ENCODE results near the gene TNS1. TPM values are rescaled to one million over a fixed set of nuclear protein-coding genes. Genes with fewer than 3 reads are reported as not detected.

The TNS1 gene
- total and polyA plus RNA-seq, 10 of the 15 experiments (the other 5 are each of a cell fraction or from before 2014, with no cell fraction given), result 0.05 to 0.44 TPM; not detected in 8

GRCh38 chr2:217923007-217923686, 79.6 kb downstream of the TNS1 start:
- ChIA-PET POLR2A (no interaction called here), SMC1A (ENCODE audit: uncharacterized antibody, unreplicated experiment) (no interaction called here), RAD21 (ENCODE audit: unreplicated experiment) (no interaction called here), CTCF (no interaction called here)
- Histone ChIP-seq H2AFZ (ENCODE audit: control insufficient read depth, low read depth, low read length) (no peak overlapping the region), H3K9ac (ENCODE audit: control insufficient read depth, insufficient read depth, low read length) (no peak overlapping the region), H3K27ac (ENCODE audit: control insufficient read depth, insufficient read depth) (no peak overlapping the region), H3K4me1 (ENCODE audit: control insufficient read depth, insufficient read depth, low read length) (no peaks in the 10 kb centered on the region), H3K4me2 (ENCODE audit: control insufficient read depth, insufficient read depth) (no peak overlapping the region), H3K79me2 (ENCODE audit: control insufficient read depth, insufficient read depth, low read length) (no peaks in the 10 kb centered on the region), H3K36me3 (ENCODE audit: control insufficient read depth in 2 of 2, insufficient read depth in 2 of 2, low read length in 1 of 2) (no peaks in the 10 kb centered on the region), H3K9me3 (replicated peaks; ENCODE audit: control insufficient read depth, insufficient read depth, low read length) (no peaks in the 10 kb centered on the region), H4K20me1 (ENCODE audit: control insufficient read depth, insufficient read depth) (no peaks in the 10 kb centered on the region), H3K27me3 (replicated peaks in 1 of 2; ENCODE audit: control insufficient read depth in 2 of 2, insufficient read depth in 2 of 2, low read length in 1 of 2) (peaks cover 0 to 5% of the 10 kb centered on the region in 2 experiments; a peak in 2 of 4 replicates), H3K4me3 (no peak overlapping the region)
- no peak for DNase-seq (ENCODE audit: low read depth, low spot score)
- in situ Hi-C loops (cut with MboI) (no loop called here), intact Hi-C loops (cut with micrococcal nuclease; ENCODE audit: unreplicated experiment) (no loop called here)
- no peak for ATAC-seq
- BruUV-seq (replicated peaks), result no TSS peak
- 48% methylated on average over 8 of the region's 8 CpGs for WGBS (ENCODE audit: insufficient coverage, insufficient replicate concordance, low lambda C conversion rate, missing lambda C conversion rate)
- TF ChIP-seq ZNF592 (IDR thresholded peaks at IDR 0.05), result no peak
- TF ChIP-seq SUZ12 (IDR thresholded peaks at IDR 0.05; ENCODE audit: unreplicated experiment), result no peak
- no peak for FAIRE-seq
